MCF 10A (cell line): ENCODE data around the gene ANKRD11. TPM values are rescaled to one million over a fixed set of nuclear protein-coding genes. Genes with fewer than 3 reads are reported as not detected.

Experiments used
- BruUV-seq: library from RNA; stranded (reverse); fragments of 400-500 nt; replicated peaks from 2 replicates; lab custom pipeline; 2021; lab: Mats Ljungman, UMichigan
- CTCF ChIA-PET: fragments of 300-600 bp; sonication (Branson Sonifier 250); formaldehyde crosslinking; extraction: SDS; loops from one replicate; lab custom pipeline; 2021; ENCODE audit warnings: antibody characterized with exemption, inconsistent platforms; lab: Yijun Ruan, JAX
- POLR2A ChIA-PET: fragments of 300-600, 350-650 bp; sonication (Branson Sonifier 250); formaldehyde crosslinking; extraction: SDS; loops from one replicate; lab custom pipeline; 2020; ENCODE audit warnings: antibody characterized with exemption, inconsistent platforms; lab: Yijun Ruan, JAX
- DNase-seq: peaks from one replicate; pipeline ENCODE4 v3.0.0-alpha.2; 2018; ENCODE audit not compliant: unreplicated experiment
- H3K27ac Mint-ChIP-seq: one replicate; pipeline ENCODE4 v1.8.0; 2022; ENCODE audit warnings: mild to moderate bottlenecking, low read depth, mixed read lengths; ENCODE audit not compliant: unreplicated experiment
- H3K27me3 Mint-ChIP-seq: one replicate; pipeline ENCODE4 v1.8.0; 2022; ENCODE audit warnings: mixed read lengths; ENCODE audit not compliant: insufficient read depth, unreplicated experiment
- H3K36me3 Mint-ChIP-seq: one replicate; pipeline ENCODE4 v1.8.0; 2022; ENCODE audit warnings: mild to moderate bottlenecking, moderate library complexity, mixed read lengths; ENCODE audit not compliant: insufficient read depth, unreplicated experiment
- H3K4me1 Mint-ChIP-seq: one replicate; pipeline ENCODE4 v1.8.0; 2022; ENCODE audit warnings: mixed read lengths; ENCODE audit not compliant: insufficient read depth, unreplicated experiment
- H3K4me3 Mint-ChIP-seq: one replicate; pipeline ENCODE4 v1.8.0; 2022; ENCODE audit warnings: mild to moderate bottlenecking, moderate library complexity, mixed read lengths; ENCODE audit not compliant: unreplicated experiment
- H3K9me3 Mint-ChIP-seq: one replicate; pipeline ENCODE4 v1.8.0; 2022; ENCODE audit warnings: mixed read lengths; ENCODE audit not compliant: unreplicated experiment
- intact Hi-C: fragments of 100-400 bp; cut with micrococcal nuclease; formaldehyde crosslinking; loops from 2 replicates; pipeline ENCODE4 v1.14.1; 2022
- total RNA-seq: library from RNA; stranded (reverse); gene quantifications from 2 replicates; pipeline ENCODE4 v1.2.3, GENCODE V29; 2022
- TF ChIP-seq, protein P1 (sequence below): fragments of 200-600 bp; IDR thresholded peaks from one replicate; pipeline ENCODE4 v1.8.0; 2022; ENCODE audit warnings: antibody characterized with exemption, mild to moderate bottlenecking; ENCODE audit not compliant: unreplicated experiment

ANKRD11 gene
- total RNA-seq, 1 experiment from 2014 or later = 237 TPM

DNA sequence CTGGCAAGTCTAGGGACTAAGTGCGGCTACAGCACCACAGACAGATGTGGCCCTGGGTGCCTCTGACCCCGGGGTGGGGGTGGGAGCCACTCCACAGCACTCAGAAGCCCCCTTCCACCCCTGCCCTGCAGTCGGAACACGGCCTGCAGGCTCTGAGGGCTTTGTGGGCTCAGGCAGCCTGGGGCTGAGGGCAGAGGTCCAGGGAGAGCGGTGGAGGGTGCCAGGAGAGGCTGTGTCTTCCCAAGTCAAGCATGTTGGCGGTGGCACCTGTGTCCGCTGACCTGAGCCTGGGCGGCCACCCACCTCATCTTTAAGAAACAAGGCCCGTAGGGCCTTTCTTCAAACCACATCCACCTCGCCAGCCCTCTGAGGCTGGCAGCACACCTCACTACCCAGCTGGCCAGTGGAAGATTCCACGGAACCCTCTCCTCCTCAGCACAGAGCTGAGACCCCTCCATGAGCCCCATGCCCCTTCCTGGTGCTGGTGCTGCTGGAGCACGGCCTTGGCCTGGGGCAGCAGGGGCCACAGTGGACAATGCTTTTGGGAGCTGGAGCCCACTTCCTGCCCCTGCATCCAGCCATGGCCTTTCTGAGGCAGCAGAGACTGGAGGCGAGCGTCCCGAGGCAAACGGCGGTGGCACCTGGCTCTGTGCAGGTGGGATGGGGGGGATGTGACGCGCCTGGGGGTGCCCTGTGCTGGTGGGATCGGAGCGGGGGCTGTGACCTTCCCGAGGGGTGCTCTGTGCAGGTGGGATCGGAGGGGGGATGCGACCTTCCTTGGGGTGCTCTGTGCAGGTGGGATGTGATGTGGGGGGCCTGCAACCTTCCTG is 195.1 kb downstream of the ANKRD11 start:
- H3K4me1 Mint-ChIP-seq = peaks cover 9% of the 10 kb centered on the region
- intact Hi-C loops = no loop called here
- H3K36me3 Mint-ChIP-seq = peaks cover 53% of the 10 kb centered on the region
- TF ChIP-seq, protein P1, sequence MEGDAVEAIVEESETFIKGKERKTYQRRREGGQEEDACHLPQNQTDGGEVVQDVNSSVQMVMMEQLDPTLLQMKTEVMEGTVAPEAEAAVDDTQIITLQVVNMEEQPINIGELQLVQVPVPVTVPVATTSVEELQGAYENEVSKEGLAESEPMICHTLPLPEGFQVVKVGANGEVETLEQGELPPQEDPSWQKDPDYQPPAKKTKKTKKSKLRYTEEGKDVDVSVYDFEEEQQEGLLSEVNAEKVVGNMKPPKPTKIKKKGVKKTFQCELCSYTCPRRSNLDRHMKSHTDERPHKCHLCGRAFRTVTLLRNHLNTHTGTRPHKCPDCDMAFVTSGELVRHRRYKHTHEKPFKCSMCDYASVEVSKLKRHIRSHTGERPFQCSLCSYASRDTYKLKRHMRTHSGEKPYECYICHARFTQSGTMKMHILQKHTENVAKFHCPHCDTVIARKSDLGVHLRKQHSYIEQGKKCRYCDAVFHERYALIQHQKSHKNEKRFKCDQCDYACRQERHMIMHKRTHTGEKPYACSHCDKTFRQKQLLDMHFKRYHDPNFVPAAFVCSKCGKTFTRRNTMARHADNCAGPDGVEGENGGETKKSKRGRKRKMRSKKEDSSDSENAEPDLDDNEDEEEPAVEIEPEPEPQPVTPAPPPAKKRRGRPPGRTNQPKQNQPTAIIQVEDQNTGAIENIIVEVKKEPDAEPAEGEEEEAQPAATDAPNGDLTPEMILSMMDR = no peak
- POLR2A ChIA-PET = interaction anchor here (0.7 to 1.0 kb wide), 3 partner anchors 9 to 661 kb away, joined by 3 to 4 read pairs (median 3); no protein-coding TSS in a partner anchor
- BruUV-seq = no TSS peak
- no peak overlapping the region for H3K4me3 Mint-ChIP-seq
- H3K27ac Mint-ChIP-seq = no peak overlapping the region
- no peak for DNase-seq
- H3K27me3 Mint-ChIP-seq = no peaks in the 10 kb centered on the region
- CTCF ChIA-PET = interaction anchor here (0.5 to 0.9 kb wide), 3 partner anchors 12 to 143 kb away, joined by 3 to 5 read pairs (median 3); no protein-coding TSS in a partner anchor
- no peaks in the 10 kb centered on the region for H3K9me3 Mint-ChIP-seq

DNA sequence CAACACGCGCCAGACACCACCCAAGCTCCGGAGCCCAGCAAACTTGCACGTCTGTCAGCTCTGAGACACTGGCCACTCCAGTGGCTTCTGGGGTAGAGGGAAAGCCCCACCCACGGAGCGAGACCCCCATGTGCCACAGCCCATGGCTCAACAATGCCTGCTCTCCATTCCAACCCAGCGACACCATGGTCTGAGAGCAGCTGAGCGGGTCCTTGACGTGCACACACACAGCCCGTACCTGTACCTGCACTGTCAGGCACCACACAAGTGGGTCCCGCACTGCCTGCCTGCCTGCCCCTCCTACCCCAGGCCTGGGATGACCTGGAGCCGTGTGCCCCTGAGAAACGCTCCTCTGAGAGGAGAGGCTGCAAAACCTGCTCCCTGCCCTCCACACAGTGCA is 195.9 kb downstream of the ANKRD11 start:
- no peak overlapping the region for H3K27ac Mint-ChIP-seq
- peaks cover 59% of the 10 kb centered on the region for H3K36me3 Mint-ChIP-seq
- H3K27me3 Mint-ChIP-seq = no peaks in the 10 kb centered on the region
- no peak overlapping the region for H3K4me3 Mint-ChIP-seq
- H3K4me1 Mint-ChIP-seq = peaks cover 7% of the 10 kb centered on the region
- no peaks in the 10 kb centered on the region for H3K9me3 Mint-ChIP-seq
- intact Hi-C loops = no loop called here
- no TSS peak for BruUV-seq
- TF ChIP-seq, protein P1 = no peak
- no peak for DNase-seq
- CTCF ChIA-PET = interaction anchor here (0.6 to 0.9 kb wide), 2 partner anchors 13 to 33 kb away, joined by 3 to 5 read pairs; no protein-coding TSS in a partner anchor
- POLR2A ChIA-PET = interaction anchor here (0.7 kb wide), 1 partner anchor 662 kb away, joined by 4 read pairs; no protein-coding TSS in a partner anchor

DNA sequence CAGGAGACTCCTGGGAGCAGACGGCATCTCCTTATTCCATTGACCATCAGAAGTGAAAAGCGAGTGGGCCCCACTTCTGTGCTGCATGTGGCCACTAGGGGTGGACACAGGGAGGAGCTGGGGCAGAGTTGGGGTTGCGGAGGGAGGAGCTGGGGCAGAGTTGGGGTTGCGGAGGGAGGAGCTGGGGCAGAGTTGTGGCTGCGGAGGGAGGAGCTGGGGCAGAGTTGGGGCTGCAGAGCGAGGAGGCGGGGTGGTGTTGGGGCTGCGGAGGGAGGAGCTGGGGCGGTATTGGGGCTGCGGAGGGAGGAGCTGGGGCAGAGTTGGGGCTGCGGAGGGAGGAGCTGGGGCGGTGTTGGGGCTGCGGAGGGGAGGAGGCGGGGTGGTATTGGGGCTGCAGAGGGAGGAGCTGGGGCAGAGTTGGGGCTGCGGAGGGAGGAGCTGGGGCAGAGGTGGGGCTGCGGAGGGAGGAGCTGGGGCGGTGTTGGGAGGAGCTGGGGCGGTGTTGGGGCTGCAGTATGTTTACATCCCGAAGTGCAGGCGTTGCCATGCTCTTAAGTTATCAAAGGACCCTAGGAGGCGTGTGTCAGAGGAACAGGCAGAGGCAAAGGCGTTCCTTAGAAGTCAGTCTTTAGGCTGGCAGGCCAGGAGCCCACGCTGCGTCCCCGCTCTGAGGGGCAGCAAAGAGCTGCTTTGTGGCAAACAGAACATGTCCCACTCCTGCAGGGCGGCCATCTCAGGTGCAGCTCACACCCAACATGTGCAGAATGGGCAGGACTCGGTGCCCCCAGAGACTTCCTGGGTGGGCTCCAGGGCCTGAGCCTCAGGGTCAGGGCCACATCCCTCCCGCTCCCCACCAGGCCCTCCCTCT is 196.9 kb downstream of the ANKRD11 start:
- H3K4me1 Mint-ChIP-seq = peaks cover 7% of the 10 kb centered on the region
- no peaks in the 10 kb centered on the region for H3K9me3 Mint-ChIP-seq
- BruUV-seq = no TSS peak
- DNase-seq = no peak
- no peaks in the 10 kb centered on the region for H3K27me3 Mint-ChIP-seq
- peaks cover 63% of the 10 kb centered on the region for H3K36me3 Mint-ChIP-seq
- TF ChIP-seq, protein P1 = no peak
- ChIA-PET CTCF (interaction anchor here (1.0 kb wide), 1 partner anchor 9 kb away, joined by 3 read pairs; no protein-coding TSS in a partner anchor), POLR2A (no interaction called here)
- H3K4me3 Mint-ChIP-seq = no peak overlapping the region
- intact Hi-C loops = no loop called here
- H3K27ac Mint-ChIP-seq = no peak overlapping the region
